ENCODE results near the gene OR5K4. TPM values are rescaled to one million over a fixed set of nuclear protein-coding genes. Genes with fewer than 3 reads are reported as not detected.
A peak's percentile ranks its signal among the peaks of the same experiment; 100 is the strongest.

Gene OR5K4
- not detected in 2 replicates for total RNA-seq (2014; rRNA removed; shearing (Covaris generic))
- not detected in 2 replicates for polyA plus RNA-seq (2015; cell fraction: cytosol; rRNA removed)
- not detected in 2 replicates for polyA plus RNA-seq (2015; cell fraction: nucleus; rRNA removed)

GRCh38 chr3:98353554-98353953 lies at the start of gene OR5K4:
TSS of gene OR5K4 (plus strand) at chr3:98353854. CDS start at chr3:98353854, 0 bp downstream.
- DNase-seq (ENCODE audit: low read depth, low spot score): no peak
- in situ Hi-C loops (cut with HindIII; ENCODE audit: low pct_unique_long_range_greater_than_20kb, low sequenced_read_pairs): no loop called here

- in situ Hi-C loops (cut with HindIII; ENCODE audit: low pct_unique_long_range_greater_than_20kb, low sequenced_read_pairs): no loop called here
- no peak for DNase-seq (ENCODE audit: low read depth, low spot score)
Measured at GRCh38 chr3:98322101-98322500, 31.6 kb upstream of the OR5K4 start.

GRCh38 chr3:98322686-98323085 lies 31.0 kb upstream of the OR5K4 start:
- in situ Hi-C loops (cut with HindIII; ENCODE audit: low pct_unique_long_range_greater_than_20kb, low sequenced_read_pairs): no loop called here
- no peak for DNase-seq (ENCODE audit: low read depth, low spot score)

GRCh38 chr3:98323425-98323824 lies 30.2 kb upstream of the OR5K4 start:
- in situ Hi-C loops (cut with HindIII; ENCODE audit: low pct_unique_long_range_greater_than_20kb, low sequenced_read_pairs): no loop called here
- no peak for DNase-seq (ENCODE audit: low read depth, low spot score)

GRCh38 chr3:98325055-98325454 lies 28.6 kb upstream of the OR5K4 start:
- in situ Hi-C loops (cut with HindIII; ENCODE audit: low pct_unique_long_range_greater_than_20kb, low sequenced_read_pairs): no loop called here
- no peak for DNase-seq (ENCODE audit: low read depth, low spot score)

GRCh38 chr3:98326105-98326893 lies 27.4 kb upstream of the OR5K4 start:
- no peak for DNase-seq (ENCODE audit: low read depth, low spot score)
- in situ Hi-C loops (cut with HindIII; ENCODE audit: low pct_unique_long_range_greater_than_20kb, low sequenced_read_pairs): no loop called here

GRCh38 chr3:98326945-98327344 lies 26.7 kb upstream of the OR5K4 start:
- in situ Hi-C loops (cut with HindIII; ENCODE audit: low pct_unique_long_range_greater_than_20kb, low sequenced_read_pairs): no loop called here
- no peak for DNase-seq (ENCODE audit: low read depth, low spot score)

- DNase-seq (ENCODE audit: low read depth, low spot score): no peak
- in situ Hi-C loops (cut with HindIII; ENCODE audit: low pct_unique_long_range_greater_than_20kb, low sequenced_read_pairs): no loop called here
Measured at GRCh38 chr3:98328933-98329332, 24.7 kb upstream of the OR5K4 start.

GRCh38 chr3:98329392-98330124 lies 24.1 kb upstream of the OR5K4 start:
- in situ Hi-C loops (cut with HindIII; ENCODE audit: low pct_unique_long_range_greater_than_20kb, low sequenced_read_pairs): no loop called here
- DNase-seq (ENCODE audit: low read depth, low spot score): peak; percentile 74

GRCh38 chr3:98331329-98331728 lies 22.3 kb upstream of the OR5K4 start:
- in situ Hi-C loops (cut with HindIII; ENCODE audit: low pct_unique_long_range_greater_than_20kb, low sequenced_read_pairs): no loop called here
- DNase-seq (ENCODE audit: low read depth, low spot score): no peak

- in situ Hi-C loops (cut with HindIII; ENCODE audit: low pct_unique_long_range_greater_than_20kb, low sequenced_read_pairs): no loop called here
- DNase-seq (ENCODE audit: low read depth, low spot score): no peak
Measured at GRCh38 chr3:98333989-98334606, 19.6 kb upstream of the OR5K4 start.

- DNase-seq (ENCODE audit: low read depth, low spot score): no peak
- in situ Hi-C loops (cut with HindIII; ENCODE audit: low pct_unique_long_range_greater_than_20kb, low sequenced_read_pairs): no loop called here
Measured at GRCh38 chr3:98339031-98339430, 14.6 kb upstream of the OR5K4 start.

GRCh38 chr3:98341758-98342157 lies 11.9 kb upstream of the OR5K4 start:
- DNase-seq (ENCODE audit: low read depth, low spot score): no peak
- in situ Hi-C loops (cut with HindIII; ENCODE audit: low pct_unique_long_range_greater_than_20kb, low sequenced_read_pairs): no loop called here

GRCh38 chr3:98343647-98344507 lies 9.8 kb upstream of the OR5K4 start:
- in situ Hi-C loops (cut with HindIII; ENCODE audit: low pct_unique_long_range_greater_than_20kb, low sequenced_read_pairs): no loop called here
- peak; percentile 80 for DNase-seq (ENCODE audit: low read depth, low spot score)

- DNase-seq (ENCODE audit: low read depth, low spot score): no peak
- in situ Hi-C loops (cut with HindIII; ENCODE audit: low pct_unique_long_range_greater_than_20kb, low sequenced_read_pairs): no loop called here
Measured at GRCh38 chr3:98350082-98350481, 3.6 kb upstream of the OR5K4 start.

GRCh38 chr3:98359250-98359649 lies 5.6 kb downstream of the OR5K4 start:
- DNase-seq (ENCODE audit: low read depth, low spot score): no peak
- in situ Hi-C loops (cut with HindIII; ENCODE audit: low pct_unique_long_range_greater_than_20kb, low sequenced_read_pairs): no loop called here

- DNase-seq (ENCODE audit: low read depth, low spot score): peak; percentile 26
- in situ Hi-C loops (cut with HindIII; ENCODE audit: low pct_unique_long_range_greater_than_20kb, low sequenced_read_pairs): no loop called here
Measured at GRCh38 chr3:98359993-98360675, 6.5 kb downstream of the OR5K4 start.
